ENCODE results near the gene ZNF597. TPM values are rescaled to one million over a fixed set of nuclear protein-coding genes. Genes with fewer than 3 reads are reported as not detected.

Gene ZNF597
- total and polyA plus RNA-seq, 10 of the 15 experiments (the other 5 are each of a cell fraction or from before 2014, with no cell fraction given): 0.80 to 2.8 (median 2.0) TPM

DNA sequence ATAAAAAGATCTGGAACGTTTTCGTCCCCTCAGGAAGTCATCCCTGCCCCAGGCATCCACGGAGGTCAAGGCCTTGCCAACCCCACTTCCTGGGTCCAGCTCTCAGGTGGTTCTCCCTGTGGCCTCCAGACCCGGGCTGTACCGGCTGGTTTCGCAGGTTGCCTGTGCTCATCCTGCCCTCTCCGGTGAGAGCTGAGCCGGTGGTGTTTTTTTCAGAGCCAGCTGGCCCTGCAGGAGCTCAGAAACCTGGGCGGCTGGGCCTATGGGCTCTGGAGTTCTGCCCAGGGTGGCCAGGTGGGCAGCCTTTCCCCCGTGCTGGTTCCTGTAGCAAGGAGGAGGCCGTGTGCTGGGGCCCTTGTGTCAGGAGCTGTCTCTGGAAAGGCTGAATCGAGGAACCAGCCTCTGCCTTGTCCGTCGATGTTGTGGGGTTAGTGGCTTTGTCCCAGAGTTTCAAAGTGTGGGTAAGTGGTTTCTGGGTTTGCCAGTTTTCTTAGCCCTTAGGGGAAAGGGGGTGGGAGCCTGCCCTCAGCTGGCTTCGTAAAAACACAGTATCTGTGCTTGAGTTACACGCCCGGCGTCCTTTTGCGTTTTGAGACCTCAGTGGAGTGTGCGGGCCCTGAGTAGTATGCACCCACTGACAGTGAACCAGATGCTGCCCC lies 28.3 kb upstream of the ZNF597 start:
- 99% methylated on average over 19 of the region's 20 CpGs for WGBS (ENCODE audit: insufficient coverage, insufficient replicate concordance, low lambda C conversion rate, missing lambda C conversion rate)
- TF ChIP-seq CBFB (IDR thresholded peaks at IDR 0.05; ENCODE audit: low read depth): no peak
- no peak for TF ChIP-seq RAD51 (IDR thresholded peaks at IDR 0.05)
- TF ChIP-seq, protein P1, sequence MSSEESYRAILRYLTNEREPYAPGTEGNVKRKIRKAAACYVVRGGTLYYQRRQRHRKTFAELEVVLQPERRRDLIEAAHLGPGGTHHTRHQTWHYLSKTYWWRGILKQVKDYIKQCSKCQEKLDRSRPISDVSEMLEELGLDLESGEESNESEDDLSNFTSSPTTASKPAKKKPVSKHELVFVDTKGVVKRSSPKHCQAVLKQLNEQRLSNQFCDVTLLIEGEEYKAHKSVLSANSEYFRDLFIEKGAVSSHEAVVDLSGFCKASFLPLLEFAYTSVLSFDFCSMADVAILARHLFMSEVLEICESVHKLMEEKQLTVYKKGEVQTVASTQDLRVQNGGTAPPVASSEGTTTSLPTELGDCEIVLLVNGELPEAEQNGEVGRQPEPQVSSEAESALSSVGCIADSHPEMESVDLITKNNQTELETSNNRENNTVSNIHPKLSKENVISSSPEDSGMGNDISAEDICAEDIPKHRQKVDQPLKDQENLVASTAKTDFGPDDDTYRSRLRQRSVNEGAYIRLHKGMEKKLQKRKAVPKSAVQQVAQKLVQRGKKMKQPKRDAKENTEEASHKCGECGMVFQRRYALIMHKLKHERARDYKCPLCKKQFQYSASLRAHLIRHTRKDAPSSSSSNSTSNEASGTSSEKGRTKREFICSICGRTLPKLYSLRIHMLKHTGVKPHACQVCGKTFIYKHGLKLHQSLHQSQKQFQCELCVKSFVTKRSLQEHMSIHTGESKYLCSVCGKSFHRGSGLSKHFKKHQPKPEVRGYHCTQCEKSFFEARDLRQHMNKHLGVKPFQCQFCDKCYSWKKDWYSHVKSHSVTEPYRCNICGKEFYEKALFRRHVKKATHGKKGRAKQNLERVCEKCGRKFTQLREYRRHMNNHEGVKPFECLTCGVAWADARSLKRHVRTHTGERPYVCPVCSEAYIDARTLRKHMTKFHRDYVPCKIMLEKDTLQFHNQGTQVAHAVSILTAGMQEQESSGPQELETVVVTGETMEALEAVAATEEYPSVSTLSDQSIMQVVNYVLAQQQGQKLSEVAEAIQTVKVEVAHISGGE (CRISPR knock-in tag; IDR thresholded peaks at IDR 0.05): no peak
- no peak for TF ChIP-seq KDM1A (IDR thresholded peaks at IDR 0.05; ENCODE audit: borderline replicate concordance)
- TF ChIP-seq ZSCAN29 (IDR thresholded peaks at IDR 0.05): no peak
- TF ChIP-seq, protein P2, sequence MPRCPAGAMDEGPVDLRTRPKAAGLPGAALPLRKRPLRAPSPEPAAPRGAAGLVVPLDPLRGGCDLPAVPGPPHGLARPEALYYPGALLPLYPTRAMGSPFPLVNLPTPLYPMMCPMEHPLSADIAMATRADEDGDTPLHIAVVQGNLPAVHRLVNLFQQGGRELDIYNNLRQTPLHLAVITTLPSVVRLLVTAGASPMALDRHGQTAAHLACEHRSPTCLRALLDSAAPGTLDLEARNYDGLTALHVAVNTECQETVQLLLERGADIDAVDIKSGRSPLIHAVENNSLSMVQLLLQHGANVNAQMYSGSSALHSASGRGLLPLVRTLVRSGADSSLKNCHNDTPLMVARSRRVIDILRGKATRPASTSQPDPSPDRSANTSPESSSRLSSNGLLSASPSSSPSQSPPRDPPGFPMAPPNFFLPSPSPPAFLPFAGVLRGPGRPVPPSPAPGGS (IDR thresholded peaks at IDR 0.05; ENCODE audit: borderline replicate concordance, insufficient read depth, low read depth, low read length, poor library complexity, severe bottlenecking): no peak
- TF ChIP-seq, protein P3, sequence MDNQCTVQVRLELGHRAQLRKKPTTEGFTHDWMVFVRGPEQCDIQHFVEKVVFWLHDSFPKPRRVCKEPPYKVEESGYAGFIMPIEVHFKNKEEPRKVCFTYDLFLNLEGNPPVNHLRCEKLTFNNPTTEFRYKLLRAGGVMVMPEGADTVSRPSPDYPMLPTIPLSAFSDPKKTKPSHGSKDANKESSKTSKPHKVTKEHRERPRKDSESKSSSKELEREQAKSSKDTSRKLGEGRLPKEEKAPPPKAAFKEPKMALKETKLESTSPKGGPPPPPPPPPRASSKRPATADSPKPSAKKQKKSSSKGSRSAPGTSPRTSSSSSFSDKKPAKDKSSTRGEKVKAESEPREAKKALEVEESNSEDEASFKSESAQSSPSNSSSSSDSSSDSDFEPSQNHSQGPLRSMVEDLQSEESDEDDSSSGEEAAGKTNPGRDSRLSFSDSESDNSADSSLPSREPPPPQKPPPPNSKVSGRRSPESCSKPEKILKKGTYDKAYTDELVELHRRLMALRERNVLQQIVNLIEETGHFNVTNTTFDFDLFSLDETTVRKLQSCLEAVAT (IDR thresholded peaks at IDR 0.05): no peak
- TF ChIP-seq YBX1 (IDR thresholded peaks at IDR 0.05): no peak
- TF ChIP-seq, protein P4, sequence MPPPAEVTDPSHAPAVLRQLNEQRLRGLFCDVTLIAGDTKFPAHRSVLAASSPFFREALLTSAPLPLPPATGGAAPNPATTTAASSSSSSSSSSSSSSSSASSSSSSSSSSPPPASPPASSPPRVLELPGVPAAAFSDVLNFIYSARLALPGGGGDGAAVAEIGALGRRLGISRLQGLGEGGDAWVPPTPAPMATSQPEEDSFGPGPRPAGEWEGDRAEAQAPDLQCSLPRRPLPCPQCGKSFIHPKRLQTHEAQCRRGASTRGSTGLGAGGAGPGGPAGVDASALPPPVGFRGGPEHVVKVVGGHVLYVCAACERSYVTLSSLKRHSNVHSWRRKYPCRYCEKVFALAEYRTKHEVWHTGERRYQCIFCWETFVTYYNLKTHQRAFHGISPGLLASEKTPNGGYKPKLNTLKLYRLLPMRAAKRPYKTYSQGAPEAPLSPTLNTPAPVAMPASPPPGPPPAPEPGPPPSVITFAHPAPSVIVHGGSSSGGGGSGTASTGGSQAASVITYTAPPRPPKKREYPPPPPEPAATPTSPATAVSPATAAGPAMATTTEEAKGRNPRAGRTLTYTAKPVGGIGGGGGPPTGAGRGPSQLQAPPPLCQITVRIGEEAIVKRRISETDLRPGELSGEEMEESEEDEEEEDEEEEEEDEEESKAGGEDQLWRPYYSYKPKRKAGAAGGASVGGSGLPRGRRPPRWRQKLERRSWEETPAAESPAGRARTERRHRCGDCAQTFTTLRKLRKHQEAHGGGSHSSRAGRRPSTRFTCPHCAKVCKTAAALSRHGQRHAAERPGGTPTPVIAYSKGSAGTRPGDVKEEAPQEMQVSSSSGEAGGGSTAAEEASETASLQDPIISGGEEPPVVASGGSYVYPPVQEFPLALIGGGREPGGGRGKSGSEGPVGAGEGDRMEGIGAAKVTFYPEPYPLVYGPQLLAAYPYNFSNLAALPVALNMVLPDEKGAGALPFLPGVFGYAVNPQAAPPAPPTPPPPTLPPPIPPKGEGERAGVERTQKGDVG (CRISPR knock-in tag; IDR thresholded peaks at IDR 0.05): no peak
- no peak for TF ChIP-seq BHLHE40 (IDR thresholded peaks at IDR 0.05; ENCODE audit: borderline replicate concordance in 1 of 2, low read depth in 2 of 2, low read length in 1 of 2)
- no peak for DNase-seq (ENCODE audit: low read depth, low spot score)
- H3K4me3 ChIP-seq: no peak overlapping the region
- peaks cover 27% of the 10 kb centered on the region for H3K79me2 ChIP-seq (ENCODE audit: control insufficient read depth, insufficient read depth, low read length)
- intact Hi-C loops (cut with micrococcal nuclease; ENCODE audit: unreplicated experiment) (no loop called here), in situ Hi-C loops (cut with MboI) (no loop called here)
- H3K27ac ChIP-seq (ENCODE audit: control insufficient read depth, insufficient read depth): no peak overlapping the region
- ATAC-seq: no peak
- RAD21 ChIA-PET (ENCODE audit: unreplicated experiment): interaction anchor here (0.6 kb wide), 1 partner anchor 569 kb away, joined by 3 read pairs; no protein-coding TSS in a partner anchor
- no TSS peak for BruUV-seq (replicated peaks)
- no peak overlapping the region for H2AFZ ChIP-seq (ENCODE audit: control insufficient read depth, low read depth, low read length)
- no peak overlapping the region for H3K4me2 ChIP-seq (ENCODE audit: control insufficient read depth, insufficient read depth)
- no peaks in the 10 kb centered on the region for H3K4me1 ChIP-seq (ENCODE audit: control insufficient read depth, insufficient read depth, low read length)
- peaks cover 13% of the 10 kb centered on the region for H3K9me3 ChIP-seq (replicated peaks; ENCODE audit: control insufficient read depth, insufficient read depth, low read length)
- POLR2A ChIA-PET: no interaction called here
- no peaks in the 10 kb centered on the region for H3K27me3 ChIP-seq (replicated peaks in 1 of 2; ENCODE audit: control insufficient read depth in 2 of 2, insufficient read depth in 2 of 2, low read length in 1 of 2)
- no peaks in the 10 kb centered on the region for H4K20me1 ChIP-seq (ENCODE audit: control insufficient read depth, insufficient read depth)
- no peak overlapping the region for H3K9ac ChIP-seq (ENCODE audit: control insufficient read depth, insufficient read depth, low read length)
- SMC1A ChIA-PET (ENCODE audit: uncharacterized antibody, unreplicated experiment): no interaction called here
- no peak for FAIRE-seq
- peaks cover under 1 to 7% of the 10 kb centered on the region in 2 experiments; a peak in 3 of 4 replicates for H3K36me3 ChIP-seq (ENCODE audit: control insufficient read depth in 2 of 2, insufficient read depth in 2 of 2, low read length in 1 of 2)
- CTCF ChIA-PET: interaction anchor here (0.8 kb wide), 1 partner anchor 13 kb away, joined by 3 read pairs; no protein-coding TSS in a partner anchor
